ENCODE measurements around the gene ORC3.

ORC3 gene

DNA sequence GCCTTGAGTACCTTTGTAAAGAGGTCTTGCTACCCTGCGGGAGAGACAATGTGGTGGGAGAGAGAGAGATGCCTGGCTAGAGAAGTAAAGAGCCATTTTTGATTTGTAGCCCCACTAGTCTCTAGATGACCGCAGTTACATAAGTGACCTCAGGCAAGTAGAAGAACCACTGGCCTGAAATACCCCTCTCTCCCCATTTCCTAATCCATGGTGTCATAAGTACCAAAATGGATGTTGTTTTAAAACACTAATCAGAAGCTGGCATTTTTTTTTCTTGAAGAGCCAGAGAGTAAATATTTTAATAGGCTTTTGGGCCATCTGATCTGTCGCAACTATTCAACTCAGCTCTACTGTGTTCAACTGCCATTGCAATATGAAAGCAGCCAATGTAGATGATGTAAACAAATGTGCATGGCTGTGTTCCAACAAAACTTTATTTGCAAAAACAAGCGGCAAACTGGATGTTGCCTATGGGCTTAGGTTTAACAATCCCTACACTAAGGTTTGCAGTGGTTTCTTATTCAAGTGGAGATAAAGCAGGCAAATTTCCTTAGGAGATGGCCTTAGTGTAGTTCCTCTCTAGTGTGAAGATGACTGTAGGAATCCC lies 36.7 kb upstream of the ORC3 start:
- TF ChIP-seq SUZ12 (IDR thresholded peaks at IDR 0.05; ENCODE audit: extremely low read depth, insufficient read depth, insufficient read length) (no peak), ZNF274 (IDR thresholded peaks at IDR 0.05; ENCODE audit: low read depth, low read length) (no peak), YY1 (IDR thresholded peaks at IDR 0.05; ENCODE audit: insufficient read depth, insufficient read length) (no peak)
- H3K4me1 ChIP-seq (ENCODE audit: insufficient read depth, insufficient read length), result no peaks in the 10 kb centered on the region
- H3K36me3 ChIP-seq (ENCODE audit: insufficient read depth, insufficient read length, low read length), result peaks cover 47% of the 10 kb centered on the region
- no peaks in the 10 kb centered on the region for H3K27me3 ChIP-seq (ENCODE audit: insufficient read depth, insufficient read length)
- no peak for DNase-seq (ENCODE audit: low read depth, low spot score)
- H3K9ac ChIP-seq (ENCODE audit: insufficient read length, low read depth), result no peak overlapping the region
- no peak overlapping the region for H3K4me3 ChIP-seq (ENCODE audit: insufficient read length, low read depth)
- no peaks in the 10 kb centered on the region for H3K9me3 ChIP-seq (ENCODE audit: insufficient read depth, low read length)

DNA sequence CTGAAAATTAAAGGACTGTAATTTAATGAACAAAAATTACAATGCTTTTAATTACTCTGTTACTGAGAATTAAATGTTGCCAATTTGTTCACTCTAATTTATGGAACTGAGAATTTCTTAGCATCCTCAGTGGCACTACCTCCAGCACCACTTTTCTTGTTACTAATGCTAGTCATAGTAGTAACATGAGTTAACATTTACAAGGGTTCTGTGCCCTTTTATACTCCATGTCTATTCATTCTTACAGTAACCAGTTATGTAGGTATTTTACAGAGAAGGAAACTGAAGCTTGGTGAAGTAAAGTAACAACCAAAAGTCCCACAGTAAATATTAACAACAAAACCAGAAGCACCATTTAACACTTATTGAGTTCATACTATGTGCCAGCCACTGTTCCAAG lies 34.4 kb upstream of the ORC3 start:
- Histone ChIP-seq H3K36me3 (ENCODE audit: insufficient read depth, insufficient read length, low read length) (peaks cover 43% of the 10 kb centered on the region), H3K4me1 (ENCODE audit: insufficient read depth, insufficient read length) (no peaks in the 10 kb centered on the region), H3K9ac (ENCODE audit: insufficient read length, low read depth) (no peak overlapping the region), H3K4me3 (ENCODE audit: insufficient read length, low read depth) (no peak overlapping the region), H3K27me3 (ENCODE audit: insufficient read depth, insufficient read length) (no peaks in the 10 kb centered on the region), H3K9me3 (ENCODE audit: insufficient read depth, low read length) (no peaks in the 10 kb centered on the region)
- no peak for TF ChIP-seq YY1 (IDR thresholded peaks at IDR 0.05; ENCODE audit: insufficient read depth, insufficient read length)
- TF ChIP-seq ZNF274 (IDR thresholded peaks at IDR 0.05; ENCODE audit: low read depth, low read length), result no peak
- TF ChIP-seq SUZ12 (IDR thresholded peaks at IDR 0.05; ENCODE audit: extremely low read depth, insufficient read depth, insufficient read length), result no peak
- no peak for DNase-seq (ENCODE audit: low read depth, low spot score)

DNA sequence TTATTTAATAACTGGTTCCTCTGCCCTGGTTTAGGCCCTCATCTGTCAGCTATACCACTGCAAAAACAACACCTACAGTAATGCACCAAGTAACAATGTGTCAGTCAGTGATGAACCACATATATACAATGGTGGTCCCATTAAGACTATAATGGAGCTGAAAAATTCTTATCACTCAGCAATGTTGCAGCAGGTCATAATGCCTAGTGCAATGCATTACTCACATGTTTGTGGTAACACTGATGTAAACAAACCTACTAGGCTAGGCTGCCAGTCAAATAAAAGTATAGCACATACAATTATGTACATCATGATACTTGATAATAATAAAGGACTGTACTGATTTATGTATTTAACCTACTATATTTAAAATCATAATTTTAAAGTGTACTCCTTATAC lies 31.5 kb upstream of the ORC3 start:
- H3K4me3 ChIP-seq (ENCODE audit: insufficient read length, low read depth), result no peak overlapping the region
- H3K27me3 ChIP-seq (ENCODE audit: insufficient read depth, insufficient read length), result no peaks in the 10 kb centered on the region
- no peaks in the 10 kb centered on the region for H3K9me3 ChIP-seq (ENCODE audit: insufficient read depth, low read length)
- H3K4me1 ChIP-seq (ENCODE audit: insufficient read depth, insufficient read length), result no peaks in the 10 kb centered on the region
- H3K36me3 ChIP-seq (ENCODE audit: insufficient read depth, insufficient read length, low read length), result peaks cover 52% of the 10 kb centered on the region
- no peak for DNase-seq (ENCODE audit: low read depth, low spot score)
- TF ChIP-seq SUZ12 (IDR thresholded peaks at IDR 0.05; ENCODE audit: extremely low read depth, insufficient read depth, insufficient read length) (no peak), YY1 (IDR thresholded peaks at IDR 0.05; ENCODE audit: insufficient read depth, insufficient read length) (no peak), ZNF274 (IDR thresholded peaks at IDR 0.05; ENCODE audit: low read depth, low read length) (no peak)
- H3K9ac ChIP-seq (ENCODE audit: insufficient read length, low read depth), result no peak overlapping the region

DNA sequence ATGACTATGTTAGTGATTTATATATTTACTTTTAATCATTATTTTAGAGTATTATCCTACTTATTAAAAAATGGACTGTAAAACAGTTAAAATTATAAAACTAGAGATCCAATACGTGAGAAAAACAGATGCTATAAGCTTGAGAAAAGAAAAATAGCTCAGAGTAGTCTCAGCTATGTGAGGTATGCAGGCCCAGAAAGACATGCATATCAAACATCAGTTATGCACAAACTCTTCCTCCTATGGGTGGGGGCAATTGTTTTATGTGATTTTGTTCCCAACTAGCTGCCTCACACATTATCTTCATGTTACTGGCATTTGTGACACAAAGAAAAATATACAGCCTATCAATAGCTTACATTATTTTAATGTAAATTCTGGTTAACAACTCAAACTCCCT lies 28.9 kb upstream of the ORC3 start:
- Histone ChIP-seq H3K36me3 (ENCODE audit: insufficient read depth, insufficient read length, low read length) (peaks cover 52% of the 10 kb centered on the region), H3K4me1 (ENCODE audit: insufficient read depth, insufficient read length) (no peaks in the 10 kb centered on the region), H3K9me3 (ENCODE audit: insufficient read depth, low read length) (no peaks in the 10 kb centered on the region), H3K4me3 (ENCODE audit: insufficient read length, low read depth) (no peak overlapping the region), H3K27me3 (ENCODE audit: insufficient read depth, insufficient read length) (no peaks in the 10 kb centered on the region), H3K9ac (ENCODE audit: insufficient read length, low read depth) (no peak overlapping the region)
- DNase-seq (ENCODE audit: low read depth, low spot score), result no peak
- TF ChIP-seq YY1 (IDR thresholded peaks at IDR 0.05; ENCODE audit: insufficient read depth, insufficient read length) (no peak), ZNF274 (IDR thresholded peaks at IDR 0.05; ENCODE audit: low read depth, low read length) (no peak), SUZ12 (IDR thresholded peaks at IDR 0.05; ENCODE audit: extremely low read depth, insufficient read depth, insufficient read length) (no peak)

DNA sequence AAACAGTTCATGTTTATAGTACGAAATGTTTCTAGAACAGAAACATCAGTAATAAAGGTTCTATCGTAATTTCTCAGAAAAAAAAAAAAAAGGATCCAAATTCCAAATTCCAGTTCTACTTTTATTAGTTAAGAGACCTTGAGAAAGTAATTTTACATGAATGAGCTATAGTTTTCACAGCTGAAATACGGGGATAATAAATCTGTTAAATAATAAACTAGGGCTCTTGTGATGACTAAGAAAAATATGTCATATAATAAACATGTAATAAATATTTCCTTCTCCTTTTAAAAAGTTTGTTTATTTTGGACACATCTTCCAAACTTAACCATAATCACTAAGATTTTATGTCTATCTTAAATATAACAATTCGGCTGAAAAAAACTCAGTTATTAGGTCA lies 17.9 kb upstream of the ORC3 start:
- Histone ChIP-seq H3K9me3 (ENCODE audit: insufficient read depth, low read length) (no peaks in the 10 kb centered on the region), H3K27me3 (ENCODE audit: insufficient read depth, insufficient read length) (no peaks in the 10 kb centered on the region), H3K36me3 (ENCODE audit: insufficient read depth, insufficient read length, low read length) (peaks cover 23% of the 10 kb centered on the region), H3K9ac (ENCODE audit: insufficient read length, low read depth) (no peak overlapping the region), H3K4me3 (ENCODE audit: insufficient read length, low read depth) (no peak overlapping the region), H3K4me1 (ENCODE audit: insufficient read depth, insufficient read length) (no peaks in the 10 kb centered on the region)
- TF ChIP-seq SUZ12 (IDR thresholded peaks at IDR 0.05; ENCODE audit: extremely low read depth, insufficient read depth, insufficient read length) (no peak), YY1 (IDR thresholded peaks at IDR 0.05; ENCODE audit: insufficient read depth, insufficient read length) (no peak), ZNF274 (IDR thresholded peaks at IDR 0.05; ENCODE audit: low read depth, low read length) (no peak)
- no peak for DNase-seq (ENCODE audit: low read depth, low spot score)

DNA sequence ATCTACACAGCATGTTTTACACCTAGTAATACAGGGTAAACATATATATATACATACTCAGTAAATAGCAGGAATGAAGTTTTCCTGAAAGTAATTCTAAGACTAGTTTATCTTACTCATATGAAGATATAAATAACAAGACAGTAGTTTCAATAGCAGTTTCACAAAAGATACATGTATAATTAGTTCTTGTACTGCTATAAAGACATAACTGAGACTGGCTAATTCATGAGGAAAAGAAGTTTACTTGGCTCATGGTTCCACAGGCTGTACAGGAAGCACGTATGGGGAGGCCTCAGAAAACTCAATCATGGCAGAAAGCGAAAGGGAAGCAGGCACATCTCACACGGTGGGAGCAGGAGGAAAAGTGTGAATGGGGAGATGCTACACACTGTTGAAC lies 17.1 kb upstream of the ORC3 start:
- Histone ChIP-seq H3K9me3 (ENCODE audit: insufficient read depth, low read length) (no peaks in the 10 kb centered on the region), H3K36me3 (ENCODE audit: insufficient read depth, insufficient read length, low read length) (peaks cover 28% of the 10 kb centered on the region), H3K4me3 (ENCODE audit: insufficient read length, low read depth) (no peak overlapping the region), H3K27me3 (ENCODE audit: insufficient read depth, insufficient read length) (no peaks in the 10 kb centered on the region), H3K9ac (ENCODE audit: insufficient read length, low read depth) (no peak overlapping the region), H3K4me1 (ENCODE audit: insufficient read depth, insufficient read length) (no peaks in the 10 kb centered on the region)
- TF ChIP-seq YY1 (IDR thresholded peaks at IDR 0.05; ENCODE audit: insufficient read depth, insufficient read length) (no peak), SUZ12 (IDR thresholded peaks at IDR 0.05; ENCODE audit: extremely low read depth, insufficient read depth, insufficient read length) (no peak), ZNF274 (IDR thresholded peaks at IDR 0.05; ENCODE audit: low read depth, low read length) (no peak)
- no peak for DNase-seq (ENCODE audit: low read depth, low spot score)

DNA sequence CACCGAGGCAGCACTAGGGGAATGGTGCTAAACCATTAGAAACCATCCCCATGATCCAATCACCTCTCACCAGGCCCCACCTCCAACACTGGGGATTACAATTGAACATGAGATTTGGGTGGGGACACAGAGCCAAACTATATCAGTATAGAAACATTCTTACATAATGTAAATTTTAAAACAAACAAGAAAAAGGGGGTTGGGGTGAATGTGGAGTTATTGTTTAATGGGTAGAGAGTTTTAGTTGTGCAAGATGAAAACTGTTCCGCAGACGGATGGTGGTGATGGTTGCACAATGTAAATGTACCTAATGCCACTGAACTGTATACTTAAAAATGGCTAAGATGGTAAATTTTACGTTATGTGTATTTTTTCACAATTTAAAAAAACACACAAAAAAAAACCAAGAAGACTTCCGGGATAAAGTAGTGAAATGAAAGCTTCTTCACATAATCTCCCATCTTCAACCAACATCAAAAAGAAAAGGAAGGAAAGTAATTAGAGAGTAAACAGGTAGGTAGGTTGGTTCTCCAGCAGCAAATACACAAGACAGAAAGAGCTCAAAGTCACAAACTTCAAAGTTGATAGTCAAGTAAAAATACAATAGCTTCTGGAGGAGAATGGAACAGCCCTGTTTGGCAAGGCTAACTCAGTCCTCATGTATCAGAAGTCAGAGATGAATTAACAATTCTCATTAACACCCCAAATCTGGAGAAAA lies 16.5 kb upstream of the ORC3 start:
- Histone ChIP-seq H3K9me3 (ENCODE audit: insufficient read depth, low read length) (no peaks in the 10 kb centered on the region), H3K4me3 (ENCODE audit: insufficient read length, low read depth) (no peak overlapping the region), H3K36me3 (ENCODE audit: insufficient read depth, insufficient read length, low read length) (peaks cover 27% of the 10 kb centered on the region), H3K27me3 (ENCODE audit: insufficient read depth, insufficient read length) (no peaks in the 10 kb centered on the region), H3K9ac (ENCODE audit: insufficient read length, low read depth) (no peak overlapping the region), H3K4me1 (ENCODE audit: insufficient read depth, insufficient read length) (no peaks in the 10 kb centered on the region)
- no peak for DNase-seq (ENCODE audit: low read depth, low spot score)
- TF ChIP-seq SUZ12 (IDR thresholded peaks at IDR 0.05; ENCODE audit: extremely low read depth, insufficient read depth, insufficient read length), result no peak
- no peak for TF ChIP-seq ZNF274 (IDR thresholded peaks at IDR 0.05; ENCODE audit: low read depth, low read length)
- no peak for TF ChIP-seq YY1 (IDR thresholded peaks at IDR 0.05; ENCODE audit: insufficient read depth, insufficient read length)
